Skeletal muscle tissue (tissue), 4 donors: ENCODE results near the gene MIF. TPM values are rescaled to one million over a fixed set of nuclear protein-coding genes. Genes with fewer than 3 reads are reported as not detected.
"Not testable (repeated sequence)": the region's sequence is repeated elsewhere in the genome, so short reads cannot be mapped to it uniquely, and the experiment has no call there.

Experiments used
- H3K27ac ChIP-seq: one replicate; pipeline ENCODE4 v1.7.0; 2013; ENCODE audit warnings: mild to moderate bottlenecking, low read depth, low read length, inconsistent platforms
- H3K27me3 ChIP-seq, 3 donors: one replicate each; pipeline ENCODE4 v1.7.0; 2013; ENCODE audit warnings: low read length in 3 of 3; ENCODE audit not compliant: control insufficient read depth in 3 of 3, insufficient read depth in 3 of 3
- H3K36me3 ChIP-seq, 3 donors: one replicate each; pipeline ENCODE4 v1.7.0; 2013; ENCODE audit warnings: low read length in 3 of 3; ENCODE audit not compliant: control insufficient read depth in 3 of 3, insufficient read depth in 3 of 3
- H3K4me1 ChIP-seq, 3 donors: one replicate each; pipeline ENCODE4 v1.7.0; 2013; ENCODE audit warnings: low read length in 3 of 3, mild to moderate bottlenecking in 3 of 3; ENCODE audit not compliant: control insufficient read depth in 3 of 3, insufficient read depth in 3 of 3
- H3K4me3 ChIP-seq, 3 donors: one replicate each; pipeline ENCODE4 v1.7.0; 2013; ENCODE audit warnings: low read length in 3 of 3
- H3K9ac ChIP-seq, 3 donors: one replicate each; pipeline ENCODE4 v1.7.0; 2013; ENCODE audit warnings: low read length in 3 of 3, mild to moderate bottlenecking in 3 of 3, moderate library complexity in 2 of 3, low read depth in 1 of 3
- H3K9me3 ChIP-seq, 3 donors: one replicate each; pipeline ENCODE4 v1.7.0; 2013; ENCODE audit warnings: low read length in 3 of 3; ENCODE audit not compliant: control insufficient read depth in 3 of 3
- total RNA-seq: library from RNA; depleted of rRNA; stranded (reverse); fragments of >200 nt; gene quantifications from one replicate; pipeline ENCODE4 v1.2.3, GENCODE V29; 2014
- donor health status: Osteomylitis.

MIF gene
- total RNA-seq, 1 donor from 2014 or later = 76.7 TPM

GRCh38 chr22:23856721-23857605 is 37.2 kb upstream of the MIF start:
- H3K27me3 ChIP-seq = no peaks in the 10 kb centered on the region
- peak overlapping the region; percentile 58 for H3K27ac ChIP-seq
- H3K9me3 ChIP-seq = no peaks in the 10 kb centered on the region
- H3K4me1 ChIP-seq = peaks cover 17 to 27% (median 25%) of the 10 kb centered on the region in 3 donors
- peak overlapping the region; percentile 80 to 98 (median 80) for H3K9ac ChIP-seq
- H3K36me3 ChIP-seq = peaks cover 0 to 2% (median 0%) of the 10 kb centered on the region in 3 donors
- peak overlapping the region; percentile 76 to 95 (median 77) for H3K4me3 ChIP-seq

- H3K9ac ChIP-seq = peak within 1 kb of the TSS; percentile 80 to 98 (median 83)
- peak within 1 kb of the TSS; percentile 76 to 95 (median 77) for H3K4me3 ChIP-seq
- peak within 1 kb of the TSS; percentile 58 for H3K27ac ChIP-seq
- no peaks in the 10 kb centered on the region for H3K27me3 ChIP-seq
- H3K9me3 ChIP-seq = no peaks in the 10 kb centered on the region
- peaks cover 17 to 27% (median 25%) of the 10 kb centered on the region in 3 donors for H3K4me1 ChIP-seq
- H3K36me3 ChIP-seq = peaks cover under 1 to 6% (median 3%) of the 10 kb centered on the region in 3 donors
Observed at GRCh38 chr22:23857606-23858483, 36.3 kb upstream of the MIF start, which contains the start of gene SLC2A11. Gene SLC2A11 (plus strand): TSS chr22:23857875. CDS start chr22:23858000, 125 bp downstream.

- Histone ChIP-seq H3K4me3 (peak overlapping the region; percentile 76 to 95 (median 77)), H3K36me3 (peaks cover 4 to 9% (median 6%) of the 10 kb centered on the region in 3 donors), H3K27ac (peak overlapping the region; percentile 58), H3K27me3 (no peaks in the 10 kb centered on the region), H3K4me1 (peaks cover 17 to 27% (median 25%) of the 10 kb centered on the region in 3 donors), H3K9ac (peak overlapping the region; percentile 80 to 98 (median 83)), H3K9me3 (no peaks in the 10 kb centered on the region)
Observed at GRCh38 chr22:23858484-23858815, 35.7 kb upstream of the MIF start.

- no peaks in the 10 kb centered on the region for H3K27me3 ChIP-seq
Observed at GRCh38 chr22:23859201-23859600, 35.0 kb upstream of the MIF start.

GRCh38 chr22:23860187-23860586 is 34.0 kb upstream of the MIF start:
- H3K36me3 ChIP-seq, H3K9me3 ChIP-seq, H3K27me3 ChIP-seq, H3K9ac ChIP-seq, H3K4me3 ChIP-seq, H3K27ac ChIP-seq: not testable (repeated sequence)
- peaks cover 23 to 30% (median 27%) of the 10 kb centered on the region in 3 donors for H3K4me1 ChIP-seq

More at GRCh38 chr22:23859201-23859600, 35.0 kb upstream of the MIF start:
- Histone ChIP-seq H3K9me3 (no peaks in the 10 kb centered on the region), H3K4me3 (no peak overlapping the region), H3K4me1 (peaks cover 20 to 27% (median 25%) of the 10 kb centered on the region in 3 donors), H3K27ac (no peak overlapping the region), H3K9ac (peak overlapping the region in 2 of 3 donors; percentile 54 to 61), H3K36me3 (peaks cover 4 to 9% (median 6%) of the 10 kb centered on the region in 3 donors)

GRCh38 chr22:23862103-23862502 is 32.1 kb upstream of the MIF start:
- Histone ChIP-seq H3K9me3 (no peaks in the 10 kb centered on the region), H3K4me1 (peaks cover 17 to 24% (median 17%) of the 10 kb centered on the region in 3 donors), H3K9ac (no peak overlapping the region), H3K27ac (no peak overlapping the region), H3K36me3 (peaks cover 9 to 13% (median 11%) of the 10 kb centered on the region in 3 donors), H3K27me3 (no peaks in the 10 kb centered on the region), H3K4me3 (no peak overlapping the region)

DNA sequence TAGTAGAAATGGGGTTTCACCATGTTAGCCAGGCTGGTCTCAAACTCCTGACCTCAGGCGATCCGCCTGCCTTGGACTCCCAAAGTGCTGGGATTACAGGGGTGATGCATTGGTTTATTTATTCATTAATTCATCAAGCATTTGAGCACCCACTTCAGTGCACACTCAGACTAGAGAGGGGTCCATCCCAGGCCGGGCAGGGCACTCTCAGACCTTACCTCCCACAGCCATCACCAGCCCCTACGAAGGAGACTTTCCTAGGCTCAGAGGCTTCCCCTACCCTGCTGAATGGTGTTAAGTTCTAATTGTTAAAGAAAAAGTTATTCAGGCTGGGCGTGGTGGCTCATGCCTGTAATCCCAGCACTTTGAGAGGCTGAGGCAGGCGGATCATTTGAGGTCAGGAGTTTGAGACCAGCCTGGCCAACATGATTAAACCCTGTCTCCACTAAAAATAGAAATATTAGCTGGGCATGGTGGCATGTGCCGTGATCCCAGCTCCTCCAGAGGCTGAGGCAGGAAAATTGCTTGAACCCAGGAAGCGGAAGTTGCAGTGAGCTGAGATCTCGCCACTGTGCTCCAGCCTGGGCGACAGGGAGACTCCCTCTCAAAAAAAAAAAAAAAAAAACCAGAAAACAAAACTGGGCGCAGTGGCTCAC is 29.6 kb upstream of the MIF start:
- H3K36me3 ChIP-seq = peaks cover 25 to 30% (median 29%) of the 10 kb centered on the region in 3 donors
- H3K27ac ChIP-seq, H3K9ac ChIP-seq, H3K27me3 ChIP-seq, H3K9me3 ChIP-seq, H3K4me3 ChIP-seq, H3K4me1 ChIP-seq: not testable (repeated sequence)

GRCh38 chr22:23868580-23868979 is 25.6 kb upstream of the MIF start:
- no peaks in the 10 kb centered on the region for H3K27me3 ChIP-seq
- H3K4me1 ChIP-seq = peaks cover 0 to 6% (median 5%) of the 10 kb centered on the region in 3 donors
- no peak overlapping the region for H3K9ac ChIP-seq
- peaks cover 22 to 32% (median 30%) of the 10 kb centered on the region in 3 donors for H3K36me3 ChIP-seq
- H3K27ac ChIP-seq = no peak overlapping the region
- H3K9me3 ChIP-seq = no peaks in the 10 kb centered on the region
- H3K4me3 ChIP-seq = no peak overlapping the region

DNA sequence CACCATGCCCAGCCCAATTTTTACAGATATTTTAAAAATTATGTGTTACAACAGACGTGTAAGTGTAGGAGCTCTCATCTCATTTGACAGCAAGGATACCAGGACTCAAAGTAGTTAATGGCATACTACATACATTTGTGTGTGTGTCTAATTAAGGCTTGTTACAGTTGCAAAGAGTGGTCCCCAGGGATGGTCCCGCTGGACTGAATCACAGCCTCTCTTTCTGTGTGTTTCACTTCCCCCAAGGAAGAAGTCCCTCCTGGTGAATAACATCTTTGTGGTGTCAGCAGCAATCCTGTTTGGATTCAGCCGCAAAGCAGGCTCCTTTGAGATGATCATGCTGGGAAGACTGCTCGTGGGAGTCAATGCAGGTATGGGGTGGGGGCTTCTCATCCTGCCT is 19.3 kb upstream of the MIF start:
- peaks cover 3 to 13% (median 8%) of the 10 kb centered on the region in 3 donors for H3K4me1 ChIP-seq
- H3K4me3 ChIP-seq = no peak overlapping the region
- H3K9ac ChIP-seq = no peak overlapping the region
- H3K36me3 ChIP-seq = peaks cover 24 to 32% (median 31%) of the 10 kb centered on the region in 3 donors
- H3K9me3 ChIP-seq = no peaks in the 10 kb centered on the region
- no peak overlapping the region for H3K27ac ChIP-seq
- H3K27me3 ChIP-seq = no peaks in the 10 kb centered on the region
